Measurements from ENCODE around the gene SLIT3.

DNA sequence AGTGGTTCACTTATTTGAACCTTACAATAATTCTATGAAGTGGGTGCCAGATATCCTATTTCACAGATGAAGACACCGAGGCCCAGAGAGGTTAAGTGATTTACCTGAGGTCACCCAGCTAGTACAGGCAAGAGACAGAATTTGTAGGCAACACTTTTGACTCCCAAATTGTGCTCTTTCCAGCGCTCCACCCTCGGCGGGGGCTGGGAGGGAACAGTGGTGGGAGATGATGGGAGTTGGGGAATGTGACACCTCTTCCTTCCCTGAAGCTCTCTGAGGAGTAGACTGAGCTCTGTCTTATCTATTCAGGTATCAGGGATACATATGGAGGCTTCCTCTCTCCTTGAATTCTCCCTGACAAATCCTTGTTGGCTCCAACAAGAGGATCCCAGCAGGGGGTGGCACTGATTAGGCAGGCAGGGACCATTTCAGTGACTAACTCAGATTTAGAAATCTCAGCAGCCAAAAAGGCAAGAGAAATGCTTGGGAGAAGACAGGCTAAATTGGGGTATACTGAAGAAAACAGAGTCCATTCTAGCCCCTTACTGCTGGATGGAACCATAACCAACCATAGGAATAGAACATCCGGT lies 626.0 kb downstream of the SLIT3 start:
- TF ChIP-seq FOXA1 (IDR thresholded peaks at IDR 0.05) (no peak), FOXK2 (IDR thresholded peaks at IDR 0.05) (no peak), FOXM1 (IDR thresholded peaks at IDR 0.05; ENCODE audit: borderline replicate concordance) (no peak), NFRKB (IDR thresholded peaks at IDR 0.05) (no peak), ELF4 (IDR thresholded peaks at IDR 0.05) (no peak), BHLHE40 (IDR thresholded peaks at IDR 0.05; ENCODE audit: borderline replicate concordance) (no peak), PKNOX1 (IDR thresholded peaks at IDR 0.05) (no peak), SUZ12 (IDR thresholded peaks at IDR 0.05) (no peak), SP1 (IDR thresholded peaks at IDR 0.05) (no peak), TARDBP (IDR thresholded peaks at IDR 0.05) (no peak), CTBP1 (IDR thresholded peaks at IDR 0.05; ENCODE audit: borderline replicate concordance) (no peak), HDGF (IDR thresholded peaks at IDR 0.05; ENCODE audit: borderline replicate concordance) (no peak)
